Stimulated activated CD4-positive, alpha-beta T cell treated with anti-CD3 and anti-CD28 coated beads, TNF-alpha, amount 100 ng/mL, for 4 hours (primary cell): Measurements from ENCODE around the gene SSR3.
A peak's percentile ranks its signal among the peaks of the same experiment; 100 is the strongest.
"Not testable (repeated sequence)": the region's sequence is repeated elsewhere in the genome, so short reads cannot be mapped to it uniquely, and the experiment has no call there.

Source experiments
- DNase-seq, 3 experiments: peaks; one replicate each; pipeline ENCODE4 v3.0.0-alpha.2; 2020; ENCODE audit warnings: low read depth in 3 of 3

The SSR3 gene

GRCh38 chr3:156554842-156555687, at the start of gene SSR3:
Gene SSR3 (minus strand): TSS chr3:156555117. CDS start chr3:156555089, 28 bp downstream.
- peak; percentile 96 to 98 (median 98) for DNase-seq

DNA sequence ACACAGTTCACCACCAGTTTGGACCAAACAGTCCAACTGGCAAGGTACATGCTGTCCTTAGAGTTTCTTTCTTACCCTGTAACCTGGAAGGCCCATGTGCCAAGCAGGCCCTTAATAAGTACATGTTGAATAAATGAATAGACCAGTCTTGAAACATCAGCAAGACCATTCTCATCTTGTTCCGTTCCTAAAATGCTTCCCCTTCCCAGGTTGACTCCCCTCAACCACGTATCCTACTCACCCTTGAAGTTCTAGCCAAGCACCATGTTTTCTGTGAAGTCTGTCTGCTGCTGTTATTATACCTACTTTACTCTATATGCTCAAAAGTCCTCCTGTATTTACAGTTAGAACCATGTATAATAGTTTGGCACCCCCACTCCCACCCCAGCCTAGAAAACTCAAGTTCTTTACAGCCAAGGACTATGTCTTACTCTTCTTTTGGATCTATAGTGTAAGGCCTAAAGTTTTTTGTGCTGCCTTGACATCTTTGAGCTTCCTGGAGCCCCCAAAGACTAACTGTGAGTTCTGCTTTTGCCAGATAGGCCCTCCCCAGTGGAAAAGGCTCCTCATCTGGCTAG, 49.2 kb upstream of the SSR3 start:
- DNase-seq = no peak

DNA sequence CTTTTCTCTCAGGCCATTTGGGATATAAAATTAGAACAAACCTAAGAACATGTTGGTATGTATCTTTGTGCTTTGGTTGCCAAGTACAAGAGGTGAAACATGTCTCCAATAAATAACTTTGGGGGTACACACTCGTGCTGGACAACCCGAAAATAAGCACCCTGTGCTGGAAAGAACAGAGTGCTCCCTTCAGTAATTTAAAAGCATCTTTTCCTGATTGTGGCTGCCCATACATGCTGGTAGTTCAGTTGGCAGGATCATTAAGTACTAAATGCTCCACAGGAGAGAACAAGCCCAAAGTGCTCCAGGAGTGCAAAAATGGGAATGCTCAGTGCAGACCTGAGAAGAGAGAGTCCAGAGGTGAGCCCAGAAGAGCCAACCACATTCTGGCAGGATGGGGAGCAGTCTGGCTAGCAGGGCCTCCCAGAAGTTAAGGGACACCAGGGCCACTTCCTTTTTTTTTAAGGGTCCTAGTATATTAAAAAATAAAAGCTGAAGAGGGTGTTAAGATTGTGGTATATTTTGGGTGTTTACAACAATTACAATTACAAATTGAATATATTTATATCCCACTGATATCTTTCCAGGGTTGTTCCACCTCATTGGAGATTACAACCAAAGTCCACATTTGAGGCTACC, 48.6 kb upstream of the SSR3 start:
- no peak for DNase-seq

DNA sequence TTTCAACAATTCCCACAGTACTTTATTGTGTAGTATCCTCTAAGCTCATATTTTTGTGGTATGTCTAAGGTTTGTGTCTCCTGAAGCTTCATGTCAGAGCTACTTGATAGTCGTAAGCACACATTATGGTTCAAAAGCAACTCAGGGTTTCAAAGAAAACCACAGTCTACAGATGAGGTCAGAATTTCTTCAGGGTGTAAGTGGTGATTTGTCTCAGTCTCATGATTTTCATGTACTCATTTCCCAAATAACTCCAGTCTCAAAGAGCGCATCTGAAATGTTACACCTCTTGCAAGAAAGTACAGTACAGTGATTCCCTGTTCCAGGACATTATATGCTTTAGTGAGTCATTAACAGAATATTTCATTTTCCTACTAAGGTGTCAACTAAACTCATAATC, 47.5 kb upstream of the SSR3 start:
- no peak for DNase-seq

- DNase-seq = no peak
These were observed 46.6 kb upstream of the SSR3 start for GRCh38 chr3:156601497-156601896.

DNA sequence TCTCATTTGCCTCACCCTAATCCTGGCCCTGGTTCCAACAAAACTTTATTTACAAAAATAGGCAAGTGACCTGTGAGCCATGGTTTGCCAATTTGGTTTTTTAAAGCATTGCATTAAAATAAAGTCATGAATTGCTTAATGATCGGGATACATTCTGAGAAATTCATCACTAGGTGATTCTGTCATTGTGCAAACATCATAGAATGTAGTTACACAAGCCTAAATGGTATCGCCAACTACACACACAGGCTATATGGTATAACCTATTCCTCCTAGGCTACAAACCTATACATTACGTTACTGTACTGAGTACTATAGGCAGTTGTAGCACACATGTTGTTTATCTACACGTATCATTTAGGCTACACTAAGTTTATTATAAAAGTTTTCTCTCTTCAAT, 45.9 kb upstream of the SSR3 start:
- no peak for DNase-seq

DNA sequence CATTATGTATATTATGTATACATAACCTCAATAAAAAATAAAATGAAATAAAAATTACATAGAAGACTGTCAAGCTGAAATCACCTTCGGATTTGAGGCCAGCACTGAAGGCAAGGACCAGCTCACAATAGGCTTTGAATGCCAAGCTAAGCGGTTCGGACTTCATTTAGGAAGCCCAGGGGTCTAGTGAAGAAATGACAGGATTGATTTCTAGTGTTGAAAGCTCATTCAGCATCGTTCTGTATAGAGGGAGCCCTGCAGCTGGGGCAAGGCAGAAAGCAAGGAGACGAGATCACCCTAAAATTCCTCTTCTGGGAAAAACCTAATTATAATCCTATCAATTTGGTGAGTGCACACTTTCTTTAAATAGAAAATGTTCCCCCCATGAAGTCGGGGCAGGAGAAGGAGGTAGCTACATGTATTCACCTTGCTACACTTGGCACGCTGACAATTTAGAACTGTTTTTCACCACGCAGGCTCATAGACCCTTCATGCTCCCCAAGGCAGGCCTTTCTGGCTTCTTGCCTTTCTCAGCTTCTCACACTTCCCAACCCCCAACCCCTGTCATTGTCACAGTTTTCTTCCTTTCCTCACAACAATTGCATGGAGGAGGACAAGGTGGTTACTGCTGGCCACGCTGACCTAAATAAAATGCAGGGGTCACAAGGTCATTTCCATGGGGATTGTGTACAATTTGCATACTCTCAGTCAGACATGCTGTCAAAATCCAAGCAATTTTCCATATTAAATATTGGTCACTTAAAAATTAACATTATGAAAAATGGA, 44.4 kb upstream of the SSR3 start:
- DNase-seq = no peak

DNA sequence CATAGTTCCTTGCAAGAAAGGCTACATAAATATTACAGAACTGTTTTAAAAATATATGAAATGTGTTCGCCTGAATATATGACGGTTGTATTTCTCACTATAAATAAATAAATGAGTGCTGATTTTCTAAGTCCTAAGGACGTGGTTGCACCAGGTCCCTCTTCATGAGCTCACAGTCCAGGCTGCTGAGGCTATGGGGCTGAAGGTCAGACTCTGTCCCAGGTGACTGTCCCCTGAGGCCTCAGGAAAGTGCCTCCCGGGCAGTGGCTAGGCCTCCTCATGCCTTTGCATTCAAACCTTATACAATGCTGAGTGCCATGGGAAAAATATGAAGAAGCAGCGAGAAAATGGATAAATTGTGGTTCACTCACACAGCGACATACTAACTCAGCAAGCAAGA, 43.5 kb upstream of the SSR3 start:
- no peak for DNase-seq

- no peak for DNase-seq
These were observed 39.3 kb upstream of the SSR3 start for GRCh38 chr3:156594219-156594683.

DNA sequence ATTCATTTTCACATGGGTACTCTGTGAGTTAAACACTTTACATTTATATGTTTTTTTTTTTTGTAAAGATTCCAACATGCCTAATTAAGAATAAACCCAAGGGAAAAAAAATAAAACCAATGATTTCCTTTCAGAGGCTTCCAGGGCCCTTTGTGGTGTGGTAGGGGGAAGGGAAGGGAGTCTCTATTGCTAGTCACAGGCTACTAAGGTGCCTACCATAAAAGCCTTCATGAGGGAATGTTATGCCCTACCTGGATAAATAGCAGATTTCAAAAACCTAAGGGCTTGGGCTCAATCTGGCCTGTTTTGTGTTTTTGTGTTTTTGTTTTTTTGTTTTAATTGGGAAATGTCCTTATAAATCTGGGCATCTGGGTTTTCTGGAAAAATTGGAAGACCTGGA, 38.9 kb upstream of the SSR3 start:
- no peak for DNase-seq

DNA sequence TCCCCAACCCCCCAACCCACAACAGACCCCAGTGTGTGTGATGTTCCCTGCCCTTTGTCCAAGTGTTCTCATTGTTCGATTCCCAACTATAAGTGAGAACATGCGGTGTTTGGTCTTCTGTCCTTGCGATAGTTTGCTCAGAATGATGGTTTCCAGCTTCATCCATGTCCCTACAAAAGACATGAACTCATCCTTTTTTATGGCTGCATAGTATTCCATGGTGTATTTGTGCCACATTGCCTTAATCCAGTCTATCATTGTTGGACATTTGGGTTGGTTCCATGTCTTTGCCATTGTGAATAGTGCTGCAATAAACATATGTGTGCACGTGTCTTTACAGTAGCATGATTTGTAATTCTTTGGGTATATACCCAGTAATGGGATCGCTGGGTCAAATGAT, 34.9 kb upstream of the SSR3 start:
- not testable (repeated sequence) for DNase-seq

DNA sequence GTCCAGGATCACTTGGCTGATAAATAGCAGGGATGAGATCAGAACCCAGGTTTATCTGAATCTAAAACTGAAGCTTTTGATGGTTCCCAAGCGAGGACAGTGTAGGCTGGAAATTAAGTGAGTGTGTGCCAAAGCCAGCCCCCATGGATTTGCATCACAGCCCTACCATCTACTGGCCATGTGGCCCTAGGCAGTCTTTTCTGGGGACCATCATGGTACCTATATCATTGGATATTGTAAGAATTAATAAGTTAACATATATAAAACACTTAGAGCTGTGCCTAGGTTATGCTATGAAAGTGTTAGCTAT, 32.8 kb upstream of the SSR3 start:
- DNase-seq = no peak

DNA sequence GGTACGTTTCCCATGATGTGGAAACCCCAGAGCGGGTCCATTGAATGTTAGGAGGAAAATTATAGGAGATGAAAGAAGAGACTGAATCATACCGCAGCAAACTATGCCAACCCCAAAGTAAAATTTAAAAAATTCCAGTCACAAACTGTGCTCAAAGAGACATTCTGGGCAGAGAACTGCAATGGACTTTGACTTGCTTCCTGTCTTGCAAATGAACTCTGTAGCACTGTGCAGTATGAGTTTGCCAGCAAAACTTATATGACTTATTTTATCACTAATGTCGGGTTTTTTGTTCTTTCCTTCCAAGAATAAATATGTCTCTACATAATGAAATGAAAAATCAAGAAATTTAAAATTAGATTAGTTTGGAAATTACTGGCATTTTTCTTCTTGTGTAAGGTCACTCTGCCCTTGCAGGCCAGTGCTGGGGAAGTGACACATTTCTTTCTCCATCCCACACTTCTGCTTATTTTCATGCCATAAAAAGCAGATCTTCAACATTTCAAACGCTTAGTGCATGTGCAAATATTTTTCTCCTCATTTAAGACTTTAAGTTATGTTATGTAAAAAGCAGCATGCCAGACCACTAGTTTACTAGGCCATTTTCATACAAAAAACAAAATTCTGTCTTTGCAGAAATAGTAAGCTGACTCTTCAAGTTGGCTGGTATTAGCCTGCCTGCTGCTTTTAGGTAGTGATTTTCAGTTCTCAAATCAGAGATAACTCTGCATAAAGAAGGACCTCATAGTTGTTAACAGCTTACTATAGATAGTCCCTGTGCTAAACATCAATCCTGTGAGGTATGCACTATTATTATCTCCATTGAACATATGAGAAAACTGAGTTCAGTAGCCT, 32.2 kb upstream of the SSR3 start:
- DNase-seq = no peak

- no peak for DNase-seq
These were observed 28.6 kb upstream of the SSR3 start for GRCh38 chr3:156583469-156583868.

GRCh38 chr3:156582532-156583183, 27.7 kb upstream of the SSR3 start:
- DNase-seq = no peak

- DNase-seq = no peak
These were observed 27.0 kb upstream of the SSR3 start for GRCh38 chr3:156581954-156582353.

DNA sequence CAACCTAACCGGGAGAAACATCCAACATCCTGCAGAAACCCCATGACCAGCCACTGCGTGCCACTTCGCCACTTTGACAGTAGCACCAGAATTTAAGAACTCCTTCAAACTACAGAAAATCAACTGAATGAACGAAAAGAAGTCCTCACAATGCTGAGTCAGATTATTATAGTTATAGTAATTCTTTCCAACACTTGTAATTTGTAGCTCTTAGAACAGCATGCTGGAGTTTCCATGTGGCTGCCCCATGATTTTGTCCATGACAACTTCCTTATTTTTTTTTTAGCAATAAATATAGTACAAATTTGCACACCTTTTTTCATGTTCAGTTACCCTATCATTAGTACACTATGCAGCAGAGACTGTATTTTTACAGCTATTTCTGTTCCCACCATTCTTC, 26.1 kb upstream of the SSR3 start:
- no peak for DNase-seq

- no peak for DNase-seq
These were observed 24.5 kb upstream of the SSR3 start for GRCh38 chr3:156579427-156579851.

GRCh38 chr3:156577736-156578135, 22.8 kb upstream of the SSR3 start:
- no peak for DNase-seq

DNA sequence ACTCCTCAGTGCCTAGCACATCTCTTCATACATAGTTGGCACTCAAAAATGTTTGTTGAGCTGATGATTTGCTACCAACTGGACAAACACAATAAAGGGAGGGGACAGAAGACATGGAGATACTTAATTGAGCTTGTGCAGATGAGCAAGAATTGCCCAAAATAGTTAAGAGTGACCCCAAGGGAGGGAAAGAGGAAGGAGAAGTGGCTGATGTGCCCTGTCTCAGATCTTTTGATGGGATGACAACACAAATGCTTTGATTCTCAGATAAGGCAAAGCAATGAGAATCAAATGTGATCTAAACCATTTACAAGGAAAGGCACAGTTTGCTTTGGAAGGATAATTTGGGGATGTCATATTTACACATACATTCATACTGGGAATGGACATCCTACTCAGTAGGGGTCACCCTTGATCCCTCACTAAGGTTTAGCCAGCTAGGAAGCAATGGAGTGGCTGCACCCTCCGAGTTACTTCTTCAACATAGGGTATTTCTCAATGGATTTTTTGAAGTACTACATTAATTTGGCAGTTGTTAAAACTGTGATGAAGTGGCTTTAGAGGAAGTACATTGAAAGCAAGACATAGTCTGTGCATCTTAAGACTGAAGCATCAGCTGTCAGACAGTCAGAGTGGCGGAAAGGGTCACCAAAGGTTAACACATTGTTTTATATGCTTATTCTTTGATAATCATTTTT, 21.9 kb upstream of the SSR3 start:
- DNase-seq = no peak
